Muscle layer of colon (tissue), 2 donors: ENCODE results near the gene NUDT1.

Experiments used
- H3K27ac ChIP-seq: one replicate; pipeline ENCODE4 v1.7.0; 2013; ENCODE audit warnings: low read depth, mild to moderate bottlenecking, low read length, moderate library complexity
- H3K27me3 ChIP-seq, 2 donors: one replicate each; pipeline ENCODE4 v1.7.0; 2013; ENCODE audit warnings: low read length in 2 of 2, mild to moderate bottlenecking in 2 of 2; ENCODE audit not compliant: insufficient read depth in 2 of 2, control insufficient read depth in 1 of 2
- H3K36me3 ChIP-seq: one replicate; pipeline ENCODE4 v1.7.0; 2013; ENCODE audit warnings: mild to moderate bottlenecking, low read length; ENCODE audit not compliant: insufficient read depth
- H3K4me1 ChIP-seq: one replicate; pipeline ENCODE4 v1.7.0; 2013; ENCODE audit warnings: mild to moderate bottlenecking, low read length; ENCODE audit not compliant: insufficient read depth
- H3K4me3 ChIP-seq, 2 donors: one replicate each; pipeline ENCODE4 v1.7.0; 2013; ENCODE audit warnings: low read length in 2 of 2, low read depth in 1 of 2, mild to moderate bottlenecking in 1 of 2, moderate library complexity in 1 of 2
- H3K9ac ChIP-seq: one replicate; pipeline ENCODE4 v1.7.0; 2013; ENCODE audit warnings: low read length
- H3K9me3 ChIP-seq: one replicate; pipeline ENCODE4 v1.7.0; 2013; ENCODE audit warnings: mild to moderate bottlenecking, low read length
- donor health status: abdominal sarcoma.
- donor health status: Adenocarcinoma of cecum.

The NUDT1 gene

DNA sequence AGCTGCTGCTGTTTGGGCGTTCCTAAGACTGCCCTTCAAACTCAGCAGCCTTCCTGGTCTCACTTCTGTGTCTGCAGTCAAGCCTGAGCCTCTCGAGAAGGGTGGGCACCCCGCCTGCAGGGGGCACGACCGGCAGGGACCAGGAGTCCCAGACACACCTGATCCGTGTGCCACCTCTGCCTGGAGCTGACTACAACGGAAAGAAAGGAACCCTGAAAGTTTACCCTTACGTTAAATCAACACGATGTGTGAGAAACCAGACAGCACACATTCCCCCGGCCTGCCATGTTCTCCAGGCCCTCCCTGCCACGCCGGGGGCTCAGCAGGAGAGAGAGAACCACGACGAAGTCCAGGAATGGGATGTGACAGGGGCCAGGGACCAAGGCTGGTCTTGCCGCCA is 14.3 kb upstream of the NUDT1 start:
- Histone ChIP-seq H3K36me3 (peaks cover 39% of the 10 kb centered on the region), H3K27ac (no peak overlapping the region), H3K27me3 (no peaks in the 10 kb centered on the region), H3K4me1 (peaks cover 6% of the 10 kb centered on the region), H3K9me3 (no peaks in the 10 kb centered on the region), H3K9ac (no peak overlapping the region), H3K4me3 (no peak overlapping the region)

DNA sequence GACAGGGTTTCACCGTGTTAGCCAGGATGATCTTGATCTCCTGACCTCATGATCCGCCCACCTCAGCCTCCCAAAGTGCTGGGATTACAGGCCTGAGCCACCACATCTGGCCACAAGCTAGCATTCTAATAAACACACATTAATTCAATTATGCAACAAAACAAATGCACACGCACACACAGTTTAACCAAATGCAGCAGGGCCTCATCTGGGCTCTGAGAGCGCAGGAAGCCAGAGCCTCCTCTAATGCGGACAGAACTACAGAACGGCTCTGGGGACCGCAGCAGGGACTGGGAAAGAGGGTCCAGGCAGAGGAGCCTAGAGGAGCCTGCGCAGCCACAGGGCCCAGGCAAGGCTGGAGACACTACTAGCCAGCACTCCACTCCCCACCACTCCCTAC is 13.1 kb upstream of the NUDT1 start:
- Histone ChIP-seq H3K9ac (no peak overlapping the region), H3K9me3 (no peaks in the 10 kb centered on the region), H3K27me3 (no peaks in the 10 kb centered on the region), H3K36me3 (peaks cover 38% of the 10 kb centered on the region), H3K27ac (no peak overlapping the region), H3K4me3 (no peak overlapping the region), H3K4me1 (peaks cover 12% of the 10 kb centered on the region)

DNA sequence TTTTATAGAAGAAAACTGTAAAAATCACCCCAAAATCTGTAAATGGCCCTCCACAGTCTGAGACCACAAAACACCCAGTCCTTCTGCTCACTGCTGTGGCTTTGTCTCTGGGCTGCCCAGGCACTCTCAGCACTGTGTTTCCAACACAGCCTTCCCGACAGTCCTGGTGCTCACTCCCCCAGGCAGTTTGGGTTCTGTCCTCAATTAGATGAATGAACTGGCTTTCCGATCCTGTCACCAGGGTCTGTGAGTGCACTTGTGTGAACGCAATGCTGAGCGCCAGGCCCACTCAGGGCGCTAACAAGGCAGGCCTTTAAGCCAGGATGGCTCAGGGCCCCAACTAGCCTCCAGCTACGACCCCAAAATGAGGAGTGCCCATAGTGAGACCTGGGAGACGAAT is 12.6 kb upstream of the NUDT1 start:
- H3K4me3 ChIP-seq, result no peak overlapping the region
- H3K4me1 ChIP-seq, result peaks cover 12% of the 10 kb centered on the region
- no peak overlapping the region for H3K9ac ChIP-seq
- no peak overlapping the region for H3K27ac ChIP-seq
- H3K36me3 ChIP-seq, result peaks cover 35% of the 10 kb centered on the region
- H3K27me3 ChIP-seq, result no peaks in the 10 kb centered on the region
- H3K9me3 ChIP-seq, result no peaks in the 10 kb centered on the region

DNA sequence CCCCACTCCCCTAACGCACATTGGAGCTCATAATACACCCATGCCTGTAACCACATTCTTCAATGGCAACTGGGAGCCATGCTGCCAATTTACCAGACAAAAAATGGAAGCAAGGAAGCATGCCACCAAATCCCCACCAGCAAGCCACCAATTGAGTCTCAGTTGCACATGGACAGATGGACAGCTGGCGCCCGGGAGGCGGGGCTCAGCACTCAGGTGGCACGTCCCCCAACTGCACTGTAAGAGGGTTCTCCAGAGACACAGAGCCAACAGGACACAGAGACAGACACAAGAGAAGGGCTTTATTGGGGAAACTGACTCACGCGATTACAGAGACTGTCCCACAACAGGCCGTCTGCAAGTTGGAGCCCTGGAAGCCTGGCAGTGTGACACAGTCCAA is 11.8 kb upstream of the NUDT1 start:
- H3K9me3 ChIP-seq, result no peaks in the 10 kb centered on the region
- H3K36me3 ChIP-seq, result peaks cover 35% of the 10 kb centered on the region
- H3K4me1 ChIP-seq, result peaks cover 12% of the 10 kb centered on the region
- no peaks in the 10 kb centered on the region for H3K27me3 ChIP-seq
- H3K4me3 ChIP-seq, result no peak overlapping the region
- no peak overlapping the region for H3K27ac ChIP-seq
- no peak overlapping the region for H3K9ac ChIP-seq

DNA sequence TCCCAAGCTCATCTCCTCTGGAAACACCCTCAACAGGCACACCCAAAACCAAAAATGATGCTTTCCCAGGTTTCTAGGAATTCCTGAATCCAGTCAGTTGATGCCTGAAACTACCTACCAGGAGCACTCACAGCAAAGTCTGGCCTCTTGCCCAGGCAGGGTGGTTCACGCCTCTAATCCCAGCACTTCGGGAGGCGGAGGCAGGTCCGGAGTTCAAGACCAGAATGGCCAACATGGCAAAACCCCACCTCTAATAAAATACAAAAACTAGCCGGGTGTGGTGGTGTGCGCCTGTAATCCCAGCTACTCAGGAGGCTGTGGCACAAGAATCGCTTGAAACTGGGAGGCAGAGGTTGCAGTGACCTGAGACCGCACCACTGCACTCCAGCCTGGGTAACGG is 11.1 kb upstream of the NUDT1 start:
- peaks cover 12% of the 10 kb centered on the region for H3K4me1 ChIP-seq
- H3K9me3 ChIP-seq, result no peaks in the 10 kb centered on the region
- no peak overlapping the region for H3K27ac ChIP-seq
- H3K27me3 ChIP-seq, result no peaks in the 10 kb centered on the region
- H3K36me3 ChIP-seq, result peaks cover 31% of the 10 kb centered on the region
- no peak overlapping the region for H3K4me3 ChIP-seq
- H3K9ac ChIP-seq, result no peak overlapping the region

DNA sequence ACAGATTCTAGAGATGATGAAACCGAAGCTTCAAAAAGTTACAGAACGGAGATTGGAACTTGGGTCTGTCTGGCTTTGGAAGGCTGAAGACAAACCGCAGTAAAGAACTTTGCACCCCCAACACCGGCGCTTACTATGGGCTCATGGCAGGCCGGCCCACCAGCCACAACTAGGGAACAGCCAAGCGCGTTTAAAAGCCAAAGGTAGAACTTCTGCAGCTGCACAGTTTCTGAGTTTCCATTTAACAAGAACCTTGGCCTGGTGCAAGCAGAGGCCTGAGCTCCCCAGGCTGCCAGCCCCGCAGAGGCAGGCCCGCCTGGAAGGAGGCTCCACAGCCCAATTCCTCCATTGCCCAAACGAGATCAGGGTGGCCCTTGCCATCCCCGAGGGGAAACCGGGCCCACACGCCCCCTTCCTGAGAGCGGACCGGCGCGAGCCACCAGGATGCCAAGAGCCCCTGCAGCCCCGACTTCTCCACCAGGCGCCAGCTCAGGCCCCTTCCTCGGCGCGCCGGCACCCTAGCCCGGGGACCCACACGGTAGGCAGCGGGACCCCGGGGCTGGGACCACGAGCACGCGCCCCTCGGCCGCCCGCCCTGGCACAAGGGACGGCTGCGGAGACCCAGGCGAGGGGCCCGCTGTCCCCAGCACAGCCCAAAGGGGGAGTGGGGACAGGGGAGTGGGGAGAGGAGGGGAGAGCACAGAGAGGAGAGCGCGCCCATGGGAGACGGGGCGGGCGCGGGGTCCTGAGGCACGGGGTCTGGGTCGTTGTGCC is 9.8 kb upstream of the NUDT1 start:
- peaks cover 30% of the 10 kb centered on the region for H3K36me3 ChIP-seq
- peak overlapping the region; percentile 30 for H3K9ac ChIP-seq
- no peaks in the 10 kb centered on the region for H3K27me3 ChIP-seq
- H3K9me3 ChIP-seq, result no peaks in the 10 kb centered on the region
- H3K4me3 ChIP-seq, result peak overlapping the region; percentile 88 to 95
- H3K4me1 ChIP-seq, result peaks cover 12% of the 10 kb centered on the region
- peak overlapping the region; percentile 88 for H3K27ac ChIP-seq

DNA sequence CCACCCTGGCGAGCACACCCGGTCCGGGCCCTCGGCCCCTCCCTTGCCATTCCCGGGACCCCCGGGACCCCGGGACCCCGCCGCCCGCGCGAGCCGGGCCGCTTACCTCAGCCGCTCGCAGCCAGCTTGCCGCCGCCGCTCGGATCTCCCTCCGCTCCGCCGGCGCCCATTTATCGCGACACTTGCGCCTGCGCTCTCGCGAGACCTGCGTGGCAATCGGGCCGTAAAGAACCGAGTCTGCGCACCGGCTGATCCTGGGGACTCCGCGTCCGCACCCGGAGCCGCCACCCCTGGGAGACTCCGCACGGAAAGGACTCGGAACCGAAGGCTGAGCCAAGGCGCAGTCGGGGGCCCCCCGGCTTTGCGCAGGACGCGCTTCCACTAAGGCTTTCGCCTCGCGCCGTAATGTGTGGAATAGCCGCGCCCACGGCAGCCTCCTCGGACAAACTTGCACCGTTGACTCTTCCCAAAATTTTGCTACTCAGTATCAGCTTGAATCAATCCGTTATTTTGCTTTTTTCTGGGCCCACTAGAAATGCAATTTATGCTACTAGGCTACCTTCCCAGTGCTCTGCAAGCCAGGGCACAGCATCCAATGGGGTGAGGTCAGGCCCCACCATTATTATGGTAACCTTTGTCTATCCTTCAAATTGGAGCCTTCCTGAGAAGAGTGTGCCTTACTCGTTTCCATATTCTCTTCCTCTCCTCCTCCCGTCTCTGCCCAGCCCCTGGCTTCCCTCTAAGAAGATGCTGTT is 9.1 kb upstream of the NUDT1 start, which contains the start of gene MAD1L1:
Gene MAD1L1 (minus strand): TSS at position 180 of the 755 bp plus-strand sequence. CDS start 2,812 bp downstream, outside the sequence.
- peaks cover 34% of the 10 kb centered on the region for H3K36me3 ChIP-seq
- peaks cover 12% of the 10 kb centered on the region for H3K4me1 ChIP-seq
- peak within 1 kb of the TSS; percentile 42 for H3K9ac ChIP-seq
- peak within 1 kb of the TSS; percentile 88 to 95 for H3K4me3 ChIP-seq
- H3K27me3 ChIP-seq, result no peaks in the 10 kb centered on the region
- H3K9me3 ChIP-seq, result no peaks in the 10 kb centered on the region
- peak within 1 kb of the TSS; percentile 88 for H3K27ac ChIP-seq

DNA sequence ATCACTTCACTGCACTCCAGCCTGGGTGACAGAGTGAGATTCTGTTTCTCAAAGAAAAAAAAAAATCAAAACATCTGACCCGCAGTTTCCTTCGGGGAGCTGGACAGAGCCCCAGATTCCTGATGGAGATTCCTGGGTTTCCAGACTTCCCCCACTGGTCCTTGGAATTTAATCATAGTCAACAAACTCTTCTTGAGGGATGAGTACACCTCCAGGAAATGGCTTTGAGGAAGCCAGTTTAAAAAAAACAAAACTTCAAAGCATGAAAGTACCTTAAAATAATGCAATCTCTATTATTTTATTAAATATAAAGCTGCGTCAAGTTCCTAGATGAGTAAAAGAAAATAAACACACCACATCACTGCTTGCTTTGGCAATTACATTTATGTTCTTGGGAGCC is 8.1 kb upstream of the NUDT1 start:
- Histone ChIP-seq H3K4me3 (no peak overlapping the region), H3K4me1 (peaks cover 12% of the 10 kb centered on the region), H3K36me3 (peaks cover 36% of the 10 kb centered on the region), H3K9ac (no peak overlapping the region), H3K9me3 (no peaks in the 10 kb centered on the region), H3K27ac (no peak overlapping the region), H3K27me3 (no peaks in the 10 kb centered on the region)

DNA sequence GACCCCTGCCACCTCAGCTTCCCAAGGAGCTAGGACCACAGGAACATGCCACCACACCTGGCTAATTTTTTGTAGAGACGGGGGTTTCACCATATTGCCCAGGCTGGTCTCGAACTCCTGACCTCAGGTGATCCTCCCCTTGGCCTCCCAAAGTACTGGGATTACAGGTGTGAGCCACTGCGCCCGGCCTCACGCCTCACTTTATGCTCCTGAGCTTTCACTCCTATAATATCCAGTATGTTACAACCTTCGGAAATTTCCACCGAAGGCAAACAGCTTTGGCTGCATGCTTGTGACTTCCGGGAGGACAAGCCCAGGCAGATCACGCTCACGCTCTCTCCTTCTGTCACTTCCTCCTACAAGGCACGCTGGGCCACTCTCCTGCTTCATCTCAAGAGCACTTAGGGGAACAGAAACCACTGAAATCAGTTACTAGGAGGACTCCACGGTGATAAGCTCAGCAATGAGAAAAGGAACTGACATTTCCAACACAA is 4.9 kb upstream of the NUDT1 start:
- Histone ChIP-seq H3K36me3 (peaks cover 35% of the 10 kb centered on the region), H3K4me1 (peaks cover 15% of the 10 kb centered on the region), H3K27ac (no peak overlapping the region), H3K9me3 (no peaks in the 10 kb centered on the region), H3K9ac (no peak overlapping the region), H3K4me3 (no peak overlapping the region), H3K27me3 (no peaks in the 10 kb centered on the region)

DNA sequence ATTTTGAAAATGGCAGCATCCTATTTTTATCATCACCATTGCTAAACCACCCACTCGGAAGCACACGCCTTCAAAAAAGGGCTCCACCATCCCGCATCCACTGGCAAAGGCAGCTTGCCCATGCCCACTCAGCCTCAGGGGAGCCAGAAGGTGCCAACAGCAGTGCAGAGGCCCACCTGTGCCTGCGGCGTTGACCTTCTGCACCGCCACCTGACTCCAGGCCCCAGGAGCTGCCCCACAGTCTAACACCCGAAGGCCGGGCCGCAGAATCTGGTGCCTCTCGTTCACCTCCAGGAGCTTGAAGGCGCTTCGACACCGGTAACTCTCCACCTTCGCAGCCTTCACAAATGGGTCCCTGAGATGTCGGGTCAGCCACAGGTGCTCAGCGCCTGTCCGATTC is 2.8 kb upstream of the NUDT1 start:
- Histone ChIP-seq H3K9ac (no peak overlapping the region), H3K9me3 (no peaks in the 10 kb centered on the region), H3K27ac (no peak overlapping the region), H3K36me3 (peaks cover 35% of the 10 kb centered on the region), H3K27me3 (no peaks in the 10 kb centered on the region), H3K4me1 (peaks cover 19% of the 10 kb centered on the region), H3K4me3 (no peak overlapping the region)

DNA sequence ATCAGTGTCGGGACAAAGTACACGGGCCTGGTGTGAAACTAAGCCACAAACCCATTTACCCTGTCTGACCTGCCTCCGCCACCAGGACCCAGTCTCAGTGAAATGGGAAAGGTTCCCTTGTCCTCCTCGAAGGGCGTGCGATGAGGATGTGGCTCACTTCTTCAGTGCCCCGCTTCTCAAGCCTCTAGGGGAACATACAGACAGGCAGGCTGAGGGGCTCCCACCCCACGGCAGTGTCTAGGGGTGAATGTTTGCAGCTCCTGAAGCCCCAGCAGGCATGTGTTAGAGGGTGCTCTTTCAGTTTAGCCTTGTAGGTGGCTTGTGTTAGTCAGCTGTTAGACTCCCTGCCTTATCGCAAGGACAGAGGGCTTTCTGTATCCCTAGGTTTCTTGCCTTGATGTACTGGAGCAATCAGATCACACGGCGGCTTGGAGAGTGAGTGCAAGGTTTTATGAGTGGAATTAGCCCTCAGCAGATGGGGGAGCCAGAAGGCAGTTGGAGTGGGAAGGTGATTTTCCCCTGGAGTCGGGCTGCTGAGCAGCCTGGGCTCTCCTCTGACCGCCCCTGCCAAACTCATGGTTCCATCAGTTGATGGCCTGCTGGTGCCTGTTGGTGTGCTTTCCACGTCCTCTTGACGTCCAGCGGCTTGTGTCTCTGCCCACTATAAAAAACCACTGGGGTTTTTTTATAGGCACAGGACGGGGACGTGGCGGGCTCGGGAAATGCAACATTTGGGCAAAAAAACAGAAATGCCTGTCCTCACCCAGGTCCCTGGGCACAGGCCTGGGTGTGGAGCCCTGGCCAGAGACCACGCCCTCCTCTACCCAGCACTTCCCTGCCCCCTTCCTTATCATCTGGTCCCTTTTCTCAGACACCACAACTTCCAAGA is 759 bp downstream of the NUDT1 start:
- no peak overlapping the region for H3K9ac ChIP-seq
- H3K36me3 ChIP-seq, result peaks cover 13% of the 10 kb centered on the region
- H3K4me3 ChIP-seq, result peak overlapping the region; percentile 75 to 95
- peak overlapping the region; percentile 29 for H3K27ac ChIP-seq
- peaks cover 19% of the 10 kb centered on the region for H3K4me1 ChIP-seq
- H3K9me3 ChIP-seq, result no peaks in the 10 kb centered on the region
- no peaks in the 10 kb centered on the region for H3K27me3 ChIP-seq
